GM12873 (cell line): Measurements from ENCODE around the gene PRDM16.

Source experiments
- CTCF ChIP-seq: IDR thresholded peaks from 2 replicates; pipeline ENCODE4 v1.5.1; 2012; ENCODE audit warnings: low read depth, mild to moderate bottlenecking, moderate library complexity, low read length, control low read depth; ENCODE audit not compliant: insufficient read depth; ENCODE audit errors: missing control alignments

PRDM16 gene

GRCh38 chr1:3482378-3482849, 413.4 kb downstream of the PRDM16 start:
- peak; percentile 54 for TF ChIP-seq CTCF

- no peak for TF ChIP-seq CTCF
Measured at GRCh38 chr1:3483380-3483779, 414.4 kb downstream of the PRDM16 start.

GRCh38 chr1:3483801-3484444, 414.9 kb downstream of the PRDM16 start:
- TF ChIP-seq CTCF: peak; percentile 83

- TF ChIP-seq CTCF: no peak
Measured at GRCh38 chr1:3485016-3485415, 416.0 kb downstream of the PRDM16 start.
